ENCODE results near the gene CCSER1.

DNA sequence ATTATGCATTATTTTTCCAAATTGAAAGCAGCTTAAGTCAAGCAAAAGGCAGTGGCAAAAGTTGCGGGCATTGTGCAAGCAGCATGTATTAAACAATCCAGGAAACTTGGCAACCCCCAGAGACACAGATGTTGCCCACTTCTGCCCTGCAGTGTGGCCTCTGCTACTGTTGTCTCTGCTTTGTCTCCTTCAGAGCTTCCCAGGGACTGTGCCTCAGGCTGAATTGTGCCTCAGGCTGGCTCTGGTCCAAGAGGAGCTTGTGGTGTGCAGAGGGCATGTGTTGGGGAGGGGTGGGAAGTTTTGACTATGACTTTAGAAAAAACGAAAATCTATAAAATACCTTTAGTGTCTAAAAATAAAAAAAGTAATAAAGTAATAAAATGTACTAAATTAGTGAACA, 201.4 kb downstream of the CCSER1 start:
- no peak for TF ChIP-seq POLR2A (IDR thresholded peaks at IDR 0.05)
- TF ChIP-seq, protein P1, sequence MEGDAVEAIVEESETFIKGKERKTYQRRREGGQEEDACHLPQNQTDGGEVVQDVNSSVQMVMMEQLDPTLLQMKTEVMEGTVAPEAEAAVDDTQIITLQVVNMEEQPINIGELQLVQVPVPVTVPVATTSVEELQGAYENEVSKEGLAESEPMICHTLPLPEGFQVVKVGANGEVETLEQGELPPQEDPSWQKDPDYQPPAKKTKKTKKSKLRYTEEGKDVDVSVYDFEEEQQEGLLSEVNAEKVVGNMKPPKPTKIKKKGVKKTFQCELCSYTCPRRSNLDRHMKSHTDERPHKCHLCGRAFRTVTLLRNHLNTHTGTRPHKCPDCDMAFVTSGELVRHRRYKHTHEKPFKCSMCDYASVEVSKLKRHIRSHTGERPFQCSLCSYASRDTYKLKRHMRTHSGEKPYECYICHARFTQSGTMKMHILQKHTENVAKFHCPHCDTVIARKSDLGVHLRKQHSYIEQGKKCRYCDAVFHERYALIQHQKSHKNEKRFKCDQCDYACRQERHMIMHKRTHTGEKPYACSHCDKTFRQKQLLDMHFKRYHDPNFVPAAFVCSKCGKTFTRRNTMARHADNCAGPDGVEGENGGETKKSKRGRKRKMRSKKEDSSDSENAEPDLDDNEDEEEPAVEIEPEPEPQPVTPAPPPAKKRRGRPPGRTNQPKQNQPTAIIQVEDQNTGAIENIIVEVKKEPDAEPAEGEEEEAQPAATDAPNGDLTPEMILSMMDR (IDR thresholded peaks at IDR 0.05) = no peak
- no peak for TF ChIP-seq EP300 (IDR thresholded peaks at IDR 0.05)
